Sigmoid colon (tissue), 4 donors: ENCODE measurements around the gene TEX53.

Experiments
- CTCF ChIP-seq, 4 experiments: fragments of 450-650 bp in 3 of 4; fragments of 200-600 bp in 1 of 4; IDR thresholded peaks; one replicate each; pipeline ENCODE4 v1.5.1; 2016 to 2019; ENCODE audit warnings: antibody characterized with exemption in 4 of 4, mild to moderate bottlenecking in 3 of 4, moderate library complexity in 2 of 4
- EP300 ChIP-seq, 4 donors: sonication (generic); formaldehyde crosslinking; IDR thresholded peaks; one replicate each; pipeline ENCODE4 v1.6.1; 2017; ENCODE audit warnings: antibody characterized with exemption in 4 of 4
- POLR2A ChIP-seq, 2 donors: fragments of 450-650 bp; IDR thresholded peaks; one replicate each; pipeline ENCODE4 v1.6.1; 2016; ENCODE audit warnings: antibody characterized with exemption in 2 of 2, mild to moderate bottlenecking in 2 of 2, moderate library complexity in 2 of 2
- POLR2AphosphoS5 ChIP-seq, 4 donors: sonication (generic); formaldehyde crosslinking; IDR thresholded peaks; one replicate each; pipeline ENCODE4 v1.6.1; 2017; ENCODE audit warnings: antibody characterized with exemption in 4 of 4

GRCh38 chr9:114662081-114662989, 4.7 kb upstream of the TEX53 start:
- TF ChIP-seq POLR2AphosphoS5 (IDR thresholded peaks at IDR 0.05) (no peak), EP300 (IDR thresholded peaks at IDR 0.05) (no peak), CTCF (IDR thresholded peaks at IDR 0.05) (peak; percentile 41 to 90 (median 69)), POLR2A (IDR thresholded peaks at IDR 0.05) (no peak)
